Hematopoietic multipotent progenitor cell treated with erythropoietin and hydrocortisone succinate and interleukin-3 and kit ligand, for 4 days (in vitro differentiated cells): ENCODE data around the gene SNX5.

Experiments used
- DNase-seq: peaks from one replicate; pipeline ENCODE4 v3.0.0-alpha.2; 2015

Gene SNX5

DNA sequence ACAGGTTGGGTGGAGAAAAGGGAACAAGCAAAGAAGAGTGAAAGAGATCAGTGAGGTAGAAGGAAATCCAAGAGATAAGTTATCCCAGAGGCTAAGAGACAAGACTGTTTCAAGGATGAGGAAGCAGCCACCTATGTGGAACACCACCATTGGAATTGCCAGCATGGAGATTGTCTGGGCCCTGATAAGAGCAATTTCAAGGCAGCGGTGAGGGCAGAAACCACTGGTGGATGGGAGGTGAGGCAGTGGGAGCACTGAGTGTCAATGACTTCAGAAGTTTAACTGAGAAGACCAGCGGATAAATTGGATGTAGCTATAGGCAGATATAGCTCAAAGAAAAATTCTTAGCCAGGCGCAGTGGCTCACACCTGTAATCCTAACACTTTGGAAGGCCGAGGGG lies 56.7 kb downstream of the SNX5 start:
- DNase-seq = no peak

DNA sequence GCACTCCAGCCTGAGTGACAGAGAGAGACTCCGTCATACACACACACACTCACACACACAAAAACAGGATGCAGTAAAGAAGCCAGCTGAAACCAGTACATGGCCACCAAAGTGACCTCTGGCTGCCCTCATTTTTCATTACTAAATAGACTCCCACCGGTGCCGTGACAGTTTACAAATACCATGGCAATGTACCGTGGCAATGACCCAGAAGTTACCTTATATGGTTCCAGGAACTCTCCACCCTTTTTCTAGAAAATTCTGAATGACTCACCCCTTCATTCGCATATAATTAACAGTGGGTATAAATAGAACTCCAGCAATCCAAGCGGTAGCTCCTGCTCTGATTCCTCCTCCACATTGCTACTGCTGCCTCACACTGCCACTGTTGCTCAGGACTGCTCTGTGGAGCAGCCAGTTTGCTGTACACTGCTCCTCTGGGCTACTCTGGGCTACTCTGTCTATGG lies 57.7 kb downstream of the SNX5 start:
- peak; percentile 14 for DNase-seq

DNA sequence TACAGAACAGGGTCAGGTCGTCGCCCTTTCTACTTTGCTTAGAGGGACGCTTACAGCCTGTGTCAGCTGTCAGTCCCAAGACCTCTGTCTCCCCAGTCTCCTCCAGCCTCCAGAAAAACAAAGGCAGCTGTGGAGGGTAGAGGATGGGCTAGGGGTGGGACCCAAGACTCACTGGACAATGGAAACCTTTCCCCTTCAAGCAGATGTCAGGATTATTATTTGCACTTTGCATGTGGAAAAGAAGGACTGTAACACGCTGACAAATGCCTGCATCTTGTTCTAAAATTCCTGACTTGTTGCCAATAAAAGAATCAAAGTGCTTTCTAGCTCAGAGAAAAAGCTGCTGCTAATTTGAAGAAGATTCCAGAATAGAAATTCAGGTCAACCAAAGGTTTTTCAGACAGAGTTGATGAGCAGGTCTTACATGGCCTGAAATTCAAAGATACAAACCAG lies 58.7 kb downstream of the SNX5 start:
- DNase-seq = no peak

DNA sequence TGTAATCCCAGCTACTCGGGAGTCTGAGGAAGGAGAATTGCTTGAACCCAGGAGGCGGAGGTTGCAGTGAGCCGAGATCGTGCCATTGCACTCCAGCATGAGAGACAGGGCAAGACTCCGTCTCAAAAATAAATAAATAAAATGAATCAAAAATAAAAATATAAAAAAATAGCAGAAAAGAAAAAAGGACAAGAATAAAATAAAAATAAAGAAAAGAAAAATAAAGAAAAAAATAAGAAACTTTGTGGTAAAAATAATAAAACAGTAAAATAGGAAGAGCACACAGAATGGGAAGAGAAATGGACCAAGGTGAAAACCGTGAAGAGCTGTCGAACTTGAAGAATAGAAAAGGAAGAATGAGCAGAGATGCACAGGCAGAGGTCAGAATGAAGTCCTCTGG lies 63.0 kb downstream of the SNX5 start:
- no peak for DNase-seq

DNA sequence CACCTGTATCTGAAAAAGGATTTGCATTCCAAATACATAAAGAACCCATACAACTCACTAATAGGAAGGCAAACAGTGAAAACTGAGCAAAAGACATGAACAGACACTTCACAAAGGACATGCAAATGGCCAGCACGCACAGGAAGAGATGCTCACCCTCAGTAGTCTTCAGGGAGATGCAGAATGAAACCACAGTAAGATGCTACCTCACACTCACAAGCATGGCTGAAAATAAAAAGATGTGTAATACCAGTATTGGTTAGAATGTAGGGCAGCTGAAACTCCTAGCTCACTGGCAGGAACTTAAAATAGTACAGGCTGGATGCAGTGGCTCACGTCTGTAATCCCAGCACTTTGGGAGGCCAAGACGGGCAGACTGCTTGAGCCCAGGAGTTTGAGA lies 64.6 kb downstream of the SNX5 start:
- no peak for DNase-seq

DNA sequence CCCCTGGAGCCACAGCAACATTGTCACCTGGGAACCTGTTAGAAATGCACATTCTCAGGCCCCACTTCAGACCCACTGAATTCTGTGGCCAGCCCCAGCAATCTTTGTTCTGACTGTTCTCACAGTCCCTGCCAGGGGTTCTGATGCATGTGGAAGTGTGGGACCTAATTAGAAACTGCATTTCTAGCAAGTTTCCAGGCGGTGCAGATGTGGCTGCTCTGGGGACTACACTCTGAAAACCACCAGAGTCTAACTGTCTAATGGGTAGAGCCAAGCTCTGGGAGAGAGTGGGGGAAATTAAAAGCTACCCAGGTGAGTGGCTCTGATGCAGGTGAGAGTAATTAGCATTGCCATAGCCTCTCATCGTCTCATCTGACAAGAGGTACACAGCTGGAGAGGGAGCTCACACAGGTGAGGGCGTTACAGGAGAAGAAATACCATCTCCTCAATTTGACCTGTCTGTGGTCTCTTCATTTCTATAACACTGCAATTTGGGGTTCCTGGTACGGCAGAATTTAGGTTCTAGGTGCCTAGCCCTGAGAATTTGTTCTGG lies 66.0 kb downstream of the SNX5 start:
- DNase-seq = no peak

DNA sequence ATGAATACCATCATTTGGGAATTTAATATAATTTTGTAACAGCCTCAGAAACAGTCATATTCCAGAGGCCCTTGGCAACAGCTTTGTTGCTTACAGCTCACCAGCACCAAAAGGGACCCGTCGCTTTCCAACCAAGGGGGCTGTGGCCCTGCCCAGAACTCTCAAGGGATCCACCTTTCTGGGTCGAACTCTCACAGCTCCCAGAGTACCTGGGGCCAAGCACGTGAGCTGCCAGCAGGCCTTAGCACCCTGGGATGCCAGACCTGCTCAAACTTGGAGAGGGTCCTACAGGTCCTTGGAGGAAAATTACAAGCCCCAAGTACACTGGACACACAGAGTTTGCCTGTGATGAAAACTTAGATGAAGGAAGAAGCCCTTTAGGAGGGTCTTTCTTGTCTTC lies 66.6 kb downstream of the SNX5 start:
- no peak for DNase-seq

DNA sequence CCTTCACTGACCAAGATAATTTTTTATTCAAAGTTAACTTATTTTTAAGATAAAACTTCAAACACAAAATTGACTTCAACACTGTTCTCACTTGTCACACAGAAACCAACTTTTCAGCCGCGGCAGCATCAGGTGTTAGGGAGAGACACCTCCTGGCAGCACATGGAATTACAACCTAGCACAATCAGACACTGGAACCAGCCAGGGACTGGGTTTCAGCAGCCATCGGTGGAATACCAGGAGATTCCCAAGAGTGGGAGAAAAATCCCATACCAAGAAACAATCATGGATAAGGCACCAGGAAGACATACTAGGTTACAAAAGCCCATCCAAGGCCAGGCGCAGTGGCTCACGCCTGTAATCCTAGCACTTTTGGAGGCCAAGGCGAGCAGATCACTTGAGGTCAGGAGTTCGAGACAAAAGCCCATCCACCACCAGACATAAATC lies 70.0 kb downstream of the SNX5 start:
- peak; percentile 84 for DNase-seq

DNA sequence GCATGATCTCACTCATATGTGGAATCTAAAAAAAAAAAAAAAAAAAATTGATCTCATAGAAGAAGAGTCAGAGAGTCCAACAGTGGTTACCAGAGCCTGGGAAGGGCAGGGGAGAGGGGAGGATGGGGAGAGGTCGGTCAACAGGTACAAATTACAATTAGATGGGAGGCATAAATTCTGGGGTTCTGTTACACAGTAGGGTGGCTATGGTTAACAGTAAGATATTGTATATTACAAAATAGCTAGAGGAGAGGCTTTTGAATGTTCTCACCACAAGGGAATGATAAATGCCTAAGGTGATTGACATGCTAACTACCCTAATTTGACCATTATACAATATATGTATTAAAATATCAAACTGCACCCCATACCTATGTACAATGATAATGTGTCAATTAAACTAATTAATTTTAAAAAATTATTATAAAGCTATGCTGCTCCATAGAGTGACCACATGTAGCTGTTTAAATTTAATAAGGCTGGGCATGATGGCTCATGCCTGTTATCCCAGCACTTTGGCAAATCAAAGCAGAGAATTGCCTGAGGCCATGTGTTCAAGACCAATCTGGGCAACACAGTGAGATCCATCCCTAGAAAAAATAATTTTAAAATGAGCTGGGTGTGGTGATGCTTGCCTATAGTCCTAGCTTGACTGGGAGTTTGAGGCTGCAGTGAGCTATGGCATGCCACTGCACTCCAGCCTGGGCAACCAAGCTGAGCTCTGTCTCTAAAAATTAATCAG lies 70.9 kb downstream of the SNX5 start:
- no peak for DNase-seq

DNA sequence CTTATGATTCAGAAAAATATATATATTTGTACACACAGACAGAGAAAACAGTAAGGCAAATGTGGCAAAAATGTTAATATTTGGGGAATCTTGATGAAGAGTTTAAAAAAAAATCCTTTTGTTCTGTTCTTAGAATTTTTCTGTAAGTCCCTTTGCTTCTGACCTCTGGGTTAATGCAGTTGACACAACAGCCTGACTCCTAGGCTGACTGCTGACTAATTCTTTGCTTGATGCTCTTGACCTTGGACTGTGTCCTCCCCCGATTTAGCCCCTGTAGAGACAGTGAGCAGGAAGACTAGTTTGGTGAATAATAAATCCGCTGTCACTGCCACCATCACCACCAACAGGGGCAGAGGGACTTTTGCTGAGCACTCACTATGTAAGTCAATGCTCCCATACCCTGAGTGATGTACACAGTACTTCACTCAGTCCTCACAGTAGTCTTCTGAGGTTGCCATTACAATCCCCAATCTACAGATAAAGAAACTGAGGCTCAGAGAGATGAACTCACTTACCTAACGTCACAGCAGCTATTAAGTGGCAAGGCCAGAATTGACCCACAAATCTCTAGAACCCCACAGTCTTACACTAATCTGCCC lies 71.7 kb downstream of the SNX5 start:
- DNase-seq = no peak

DNA sequence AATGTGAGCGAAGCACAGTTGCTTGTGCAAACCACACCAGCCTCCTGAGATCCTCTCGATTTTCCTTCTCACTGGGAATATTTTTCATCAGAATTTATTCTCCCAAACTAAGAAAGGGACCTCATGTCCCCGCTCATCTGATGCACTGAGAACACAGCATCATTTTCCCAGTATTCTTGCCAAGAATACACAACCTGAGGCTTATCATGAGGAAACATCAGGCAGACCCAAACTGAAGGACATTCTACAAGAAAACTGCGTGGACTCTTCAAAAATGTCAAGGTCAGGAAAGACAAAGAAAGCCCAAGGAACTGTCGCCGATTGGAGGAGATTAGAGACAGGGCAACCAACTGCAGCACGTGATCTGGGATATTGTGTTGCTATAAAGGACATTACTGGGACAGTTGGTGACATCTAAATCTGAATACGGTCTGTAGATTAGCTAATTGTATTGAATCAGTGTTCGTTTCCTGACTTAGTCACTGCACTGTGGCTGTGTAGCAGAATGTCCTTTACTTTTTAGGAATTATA lies 72.3 kb downstream of the SNX5 start:
- DNase-seq = peak; percentile 34

DNA sequence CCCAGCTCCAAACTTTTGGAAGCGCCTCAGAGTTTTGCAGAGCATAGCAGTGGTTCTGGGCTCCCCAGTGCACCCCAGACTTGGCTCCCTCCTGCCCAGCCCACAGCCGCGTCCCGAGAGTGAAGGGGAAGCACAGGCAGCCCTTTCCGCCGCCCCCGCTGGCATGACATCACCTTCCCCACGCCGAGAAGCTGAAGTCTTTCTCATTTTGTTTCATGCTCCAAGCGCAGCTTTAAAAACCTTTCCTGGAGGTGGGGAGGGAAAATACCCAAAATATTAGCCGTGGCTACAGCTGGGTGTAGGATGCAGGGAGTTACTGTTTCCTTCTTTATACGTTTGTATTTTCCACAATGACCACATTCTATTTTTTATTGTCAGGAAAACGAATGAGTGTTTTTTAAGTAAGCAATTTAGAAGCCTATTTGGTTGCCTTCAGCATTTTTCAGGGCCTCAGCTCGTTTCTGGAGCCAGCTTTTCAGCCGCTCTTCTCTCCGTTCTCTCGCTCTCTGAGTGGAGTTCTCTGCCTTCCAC lies 72.9 kb downstream of the SNX5 start:
- peak; percentile 68 for DNase-seq

DNA sequence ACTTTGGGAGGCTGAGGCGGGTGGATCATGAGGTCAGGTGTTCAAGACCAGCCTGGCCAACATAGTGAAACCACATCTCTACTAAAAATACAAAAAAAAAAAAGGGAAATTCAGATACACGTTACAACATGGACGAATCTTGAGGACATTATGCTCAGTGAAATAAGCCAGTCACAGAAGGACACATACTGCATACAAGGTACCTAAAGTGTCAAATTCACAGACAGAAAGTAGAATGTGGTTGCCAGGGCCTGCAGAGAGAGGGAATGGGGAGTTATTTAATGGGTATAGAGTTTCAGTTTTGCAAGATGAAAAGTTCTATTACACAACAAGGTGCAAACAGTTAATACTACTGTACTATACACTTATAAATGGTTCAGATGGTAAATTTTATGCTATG lies 75.1 kb downstream of the SNX5 start:
- no peak for DNase-seq

DNA sequence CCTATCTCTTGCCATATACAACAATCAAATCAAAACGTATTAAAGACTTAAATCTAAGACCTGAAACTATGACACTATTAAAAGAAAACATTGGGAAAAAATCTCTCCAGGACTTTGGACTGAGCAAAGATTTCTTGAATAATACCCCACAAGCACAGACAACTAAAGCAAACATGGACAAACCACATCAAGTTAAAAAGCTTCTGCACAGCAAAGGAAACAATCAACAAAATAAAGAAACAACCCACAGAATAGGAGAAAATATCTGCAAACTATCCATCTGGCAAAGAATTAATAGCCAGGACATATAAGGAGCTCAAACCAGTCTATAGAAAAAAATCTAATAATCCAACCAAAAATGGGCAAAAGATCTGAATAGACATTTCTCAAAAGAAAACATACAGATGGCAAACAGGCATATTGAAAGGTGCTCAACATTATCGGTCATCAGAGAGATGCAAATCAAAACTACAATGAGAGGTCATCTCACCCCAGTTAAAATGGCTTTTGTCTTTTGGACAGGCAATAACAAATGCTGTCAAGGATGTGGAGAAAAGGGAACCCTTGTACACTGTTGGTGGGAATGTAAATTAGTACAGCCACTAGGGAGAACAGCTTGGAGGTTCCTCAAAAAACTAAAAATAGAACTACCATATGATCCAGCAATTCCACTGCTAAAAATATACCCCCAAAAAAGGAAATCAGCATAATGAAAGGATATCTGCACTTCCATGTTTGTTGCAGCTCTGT lies 76.2 kb downstream of the SNX5 start:
- DNase-seq = no peak
